ENCODE measurements around the gene KMT2C. TPM values are rescaled to one million over a fixed set of nuclear protein-coding genes. Genes with fewer than 3 reads are reported as not detected.

KMT2C gene
- total and polyA plus RNA-seq, 2 of the 8 experiments (the other 6 are each of a cell fraction or from before 2014, with no cell fraction given) = 9.1 to 40.8 TPM

DNA sequence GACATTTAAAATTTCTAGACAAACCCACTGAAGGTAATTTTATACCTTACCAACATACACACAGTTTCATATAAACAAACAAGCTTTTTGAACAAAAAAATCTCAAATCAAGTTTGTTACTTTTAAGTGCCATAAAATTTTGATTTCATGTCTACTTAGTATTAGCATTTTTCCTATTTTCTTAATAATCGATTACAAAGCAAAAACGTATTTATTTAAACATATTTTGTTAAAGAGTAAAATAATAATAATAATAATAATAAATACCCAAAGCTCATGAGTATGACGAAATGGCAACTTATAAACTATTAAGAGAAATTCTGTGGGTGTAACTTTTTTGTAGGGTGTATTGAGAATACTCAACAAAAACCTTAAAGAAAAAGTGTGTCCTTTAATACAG, 232.7 kb downstream of the KMT2C start:
- no peak overlapping the region for H2BK12ac ChIP-seq (ENCODE audit: low read depth, low read length)
- no peak overlapping the region for H3K4ac ChIP-seq (replicated peaks; ENCODE audit: insufficient read length, low read depth, low read length)
- H3K4me2 ChIP-seq (ENCODE audit: insufficient read depth in 1 of 2, low read depth in 2 of 2, low read length in 2 of 2) = no peak overlapping the region
- no peak overlapping the region for H2BK120ac ChIP-seq (replicated peaks; ENCODE audit: low read depth, low read length)
- no peaks in the 10 kb centered on the region; the same call in 1 of the 2 replicates for H3K23me2 ChIP-seq (ENCODE audit: low read depth, low read length)
- no peaks in the 10 kb centered on the region for H3K79me1 ChIP-seq (ENCODE audit: low read depth, low read length)
- ChIA-PET CTCF (ENCODE audit: partially characterized antibody) (no interaction called here), POLR2A (ENCODE audit: partially characterized antibody) (no interaction called here)
- H2BK20ac ChIP-seq (ENCODE audit: low read length) = no peak overlapping the region
- no peaks in the 10 kb centered on the region for H3K4me1 ChIP-seq (replicated peaks in 1 of 4; ENCODE audit: control insufficient read depth in 3 of 4, insufficient read depth in 4 of 4, low read length in 3 of 4)
- H2BK15ac ChIP-seq (ENCODE audit: low read length) = no peak overlapping the region
- no peak overlapping the region for H2AK5ac ChIP-seq (ENCODE audit: low read depth, low read length)
- no peak overlapping the region for H4K5ac ChIP-seq (ENCODE audit: insufficient read length, low read depth, low read length)
- no peak overlapping the region for H3K4me3 ChIP-seq (ENCODE audit: extremely low read depth in 1 of 4, insufficient read depth in 2 of 4, low read depth in 3 of 4, low read length in 4 of 4)
- FAIRE-seq (no peak), DNase-seq (ENCODE audit: low read depth in 1 of 2, low spot score in 2 of 2) (no peak)
- no peaks in the 10 kb centered on the region for H3K27me3 ChIP-seq (replicated peaks in 1 of 4; ENCODE audit: control insufficient read depth in 3 of 4, extremely low read depth in 1 of 4, insufficient read depth in 3 of 4, low read length in 3 of 4)
- peaks cover 0 to 5% (median 2%) of the 10 kb centered on the region in 4 experiments; a peak in 3 of 8 replicates for H3K36me3 ChIP-seq (ENCODE audit: control insufficient read depth in 2 of 4, insufficient read depth in 4 of 4, low read length in 3 of 4)
- no peaks in the 10 kb centered on the region for H3K9me3 ChIP-seq (ENCODE audit: insufficient read depth in 2 of 2, low read depth in 1 of 2, low read length in 1 of 2)
- no peak overlapping the region for H3K27ac ChIP-seq (ENCODE audit: low read depth, low read length)
- H3K18ac ChIP-seq (ENCODE audit: extremely low read depth, low read length) = no peak overlapping the region
- H3K14ac ChIP-seq (ENCODE audit: insufficient read length) = no peak overlapping the region
- no peak overlapping the region for H4K91ac ChIP-seq (replicated peaks; ENCODE audit: insufficient read length, low read length)
- no peak overlapping the region for H3K23ac ChIP-seq (ENCODE audit: insufficient read length)
- H3K79me2 ChIP-seq (ENCODE audit: control insufficient read depth in 1 of 2, insufficient read depth in 2 of 2, low read length in 2 of 2) = no peaks in the 10 kb centered on the region
- no peak overlapping the region for H2AFZ ChIP-seq (ENCODE audit: low read length)
- no peak overlapping the region for H2BK5ac ChIP-seq (ENCODE audit: low read depth, low read length)
- H4K20me1 ChIP-seq (replicated peaks in 1 of 2; ENCODE audit: control insufficient read depth in 1 of 2, insufficient read depth in 2 of 2, low read length in 2 of 2) = no peaks in the 10 kb centered on the region
- WGBS, 2 experiments (ENCODE audit: extremely low coverage in 1 of 2, insufficient coverage in 1 of 2, insufficient read length in 1 of 2, insufficient replicate concordance in 2 of 2, low coverage in 1 of 2, low lambda C conversion rate in 2 of 2, missing lambda C conversion rate in 1 of 2) = 80% methylated on average over 3 of the region's 3 CpGs; no CpG with 5 or more reads in 1 of the 2 experiments
- no peak overlapping the region for H4K8ac ChIP-seq (ENCODE audit: extremely low read depth, insufficient read depth, low read length)
- H3K9ac ChIP-seq (replicated peaks in 1 of 4; ENCODE audit: extremely low read depth in 1 of 4, low read depth in 3 of 4, low read length in 3 of 4) = no peak overlapping the region
- H3K56ac ChIP-seq (replicated peaks; ENCODE audit: insufficient read length, low read depth, low read length) = no peak overlapping the region
- no peak for TF ChIP-seq JUN (IDR thresholded peaks at IDR 0.05; ENCODE audit: low read depth, low read length)
- no peak for TF ChIP-seq TAF7 (optimal IDR thresholded peaks at IDR 0.05; ENCODE audit: borderline replicate concordance, low read depth, low read length)
- TF ChIP-seq, protein P1, sequence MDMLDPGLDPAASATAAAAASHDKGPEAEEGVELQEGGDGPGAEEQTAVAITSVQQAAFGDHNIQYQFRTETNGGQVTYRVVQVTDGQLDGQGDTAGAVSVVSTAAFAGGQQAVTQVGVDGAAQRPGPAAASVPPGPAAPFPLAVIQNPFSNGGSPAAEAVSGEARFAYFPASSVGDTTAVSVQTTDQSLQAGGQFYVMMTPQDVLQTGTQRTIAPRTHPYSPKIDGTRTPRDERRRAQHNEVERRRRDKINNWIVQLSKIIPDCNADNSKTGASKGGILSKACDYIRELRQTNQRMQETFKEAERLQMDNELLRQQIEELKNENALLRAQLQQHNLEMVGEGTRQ (IDR thresholded peaks at IDR 0.05; ENCODE audit: low read length) = no peak
- TF ChIP-seq PHF8 (conservative IDR thresholded peaks at IDR 0.05; ENCODE audit: low read depth, low read length) = no peak
- no peak for TF ChIP-seq KDM4A (IDR thresholded peaks at IDR 0.05; ENCODE audit: low read depth, low read length, severe bottlenecking)
- TF ChIP-seq TBP (IDR thresholded peaks at IDR 0.05; ENCODE audit: low read depth, low read length) = no peak
- TF ChIP-seq SUZ12 (IDR thresholded peaks at IDR 0.05; ENCODE audit: low read length) = no peak
- no peak for TF ChIP-seq TCF12 (IDR thresholded peaks at IDR 0.05; ENCODE audit: low read depth, low read length)
- TF ChIP-seq SP1 (IDR thresholded peaks at IDR 0.05; ENCODE audit: low read depth, low read length) = no peak
- no peak for TF ChIP-seq CHD2 (IDR thresholded peaks at IDR 0.05; ENCODE audit: low read length)
- TF ChIP-seq GABPA (IDR thresholded peaks at IDR 0.05; ENCODE audit: borderline replicate concordance, insufficient read depth, low read length) = no peak
- TF ChIP-seq, protein P2, sequence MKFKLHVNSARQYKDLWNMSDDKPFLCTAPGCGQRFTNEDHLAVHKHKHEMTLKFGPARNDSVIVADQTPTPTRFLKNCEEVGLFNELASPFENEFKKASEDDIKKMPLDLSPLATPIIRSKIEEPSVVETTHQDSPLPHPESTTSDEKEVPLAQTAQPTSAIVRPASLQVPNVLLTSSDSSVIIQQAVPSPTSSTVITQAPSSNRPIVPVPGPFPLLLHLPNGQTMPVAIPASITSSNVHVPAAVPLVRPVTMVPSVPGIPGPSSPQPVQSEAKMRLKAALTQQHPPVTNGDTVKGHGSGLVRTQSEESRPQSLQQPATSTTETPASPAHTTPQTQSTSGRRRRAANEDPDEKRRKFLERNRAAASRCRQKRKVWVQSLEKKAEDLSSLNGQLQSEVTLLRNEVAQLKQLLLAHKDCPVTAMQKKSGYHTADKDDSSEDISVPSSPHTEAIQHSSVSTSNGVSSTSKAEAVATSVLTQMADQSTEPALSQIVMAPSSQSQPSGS (IDR thresholded peaks at IDR 0.05; ENCODE audit: low read length) = no peak
- TF ChIP-seq ASH2L (IDR thresholded peaks at IDR 0.05; ENCODE audit: low read length) = no peak

Data from H1 (cell line).